HCT116 (cell line): ENCODE measurements around the gene GFOD1. TPM values are rescaled to one million over a fixed set of nuclear protein-coding genes. Genes with fewer than 3 reads are reported as not detected.

Experiments used
- ATAC-seq: fragments of 200-7000 bp; cut with Tn5 transposase; 2 replicates; pipeline ENCODE4 v1.9.1; 2020; ENCODE audit warnings: mild to moderate bottlenecking, moderate library complexity
- BruUV-seq: library from RNA; stranded (reverse); fragments of 400-500 nt; replicated peaks from 2 replicates; lab custom pipeline; 2021; lab: Mats Ljungman, UMichigan
- CTCF ChIA-PET: fragments of 300-600 bp; sonication (Branson Sonifier 250); formaldehyde crosslinking; loops from one replicate; lab custom pipeline; 2021; ENCODE audit warnings: antibody characterized with exemption; lab: Charles Lee
- POLR2A ChIA-PET: fragments of 300-600, 350-600 bp; sonication (Branson Sonifier 250); formaldehyde crosslinking; loops from one replicate; lab custom pipeline; 2021; ENCODE audit warnings: antibody characterized with exemption; lab: Charles Lee
- RAD21 ChIA-PET, 2 experiments: fragments of 300-600 bp; sonication (Branson Sonifier 250); formaldehyde crosslinking; loops; one replicate each; lab custom pipeline; 2023; ENCODE audit warnings: low total read pairs in 2 of 2; ENCODE audit not compliant: uncharacterized antibody in 2 of 2, unreplicated experiment in 2 of 2, low non-redundant PET in 1 of 2; lab: Charles Lee
- DNase-seq: peaks from one replicate; pipeline ENCODE4 v3.0.0-alpha.2; 2010; ENCODE audit warnings: low read depth, low spot score
- H2AFZ ChIP-seq: fragments of 200-600 bp; shearing (Covaris generic), sonication (generic); 2 replicates; pipeline ENCODE4 v1.6.1; 2017; ENCODE audit warnings: low read depth, mixed run types, mixed read lengths, antibody characterized with exemption, low read length; ENCODE audit not compliant: poor library complexity, severe bottlenecking
- H3K27ac ChIP-seq: 2 replicates; pipeline ENCODE4 v1.5.1; 2012; ENCODE audit warnings: low read depth, low read length
- H3K27me3 ChIP-seq: fragments of 200-600 bp; sonication (generic); 2 replicates; pipeline ENCODE4 v1.6.1; 2016; ENCODE audit warnings: mixed run types, low read length, mixed read lengths; ENCODE audit not compliant: insufficient read depth
- H3K36me3 ChIP-seq, 2 experiments: fragments of 200-500 bp in 1 of 2; fragments of 200-600 bp in 1 of 2; sonication (Bioruptor generic) in 1 of 2; sonication (generic) in 1 of 2; 2 replicates each; pipeline versions ENCODE4 v1.5.1 to v1.6.1; 2014 to 2016; ENCODE audit warnings: low read length in 2 of 2, inconsistent platforms in 1 of 2, mixed read lengths in 1 of 2, mixed run types in 1 of 2; ENCODE audit not compliant: insufficient read depth in 2 of 2, control insufficient read depth in 1 of 2
- H3K4me1 ChIP-seq, 2 experiments: fragments of 200-600 bp in 1 of 2; sonication (generic) in 1 of 2; 2 replicates each; pipeline versions ENCODE4 v1.5.1 to v1.6.1; 2012 to 2017; ENCODE audit warnings: low read length in 2 of 2, inconsistent platforms in 1 of 2, mild to moderate bottlenecking in 1 of 2, mixed read lengths in 1 of 2, mixed run types in 1 of 2, moderate library complexity in 1 of 2; ENCODE audit not compliant: insufficient read depth in 2 of 2, control insufficient read depth in 1 of 2
- H3K4me2 ChIP-seq: fragments of 200-600 bp; sonication (generic); 2 replicates; pipeline ENCODE4 v1.6.1; 2017; ENCODE audit warnings: mixed run types, low read length, mixed read lengths
- H3K4me3 ChIP-seq, 2 experiments: fragments of 200-600 bp in 1 of 2; sonication (generic) in 1 of 2; replicated peaks in 1 of 2; 2 replicates each; pipeline ENCODE4 v1.5.1; 2011 to 2016; ENCODE audit warnings: low read length in 2 of 2, control low read depth in 1 of 2, low read depth in 1 of 2, mild to moderate bottlenecking in 1 of 2, mixed read lengths in 1 of 2, mixed run types in 1 of 2
- H3K79me2 ChIP-seq: fragments of 200-600 bp; sonication (generic); 2 replicates; pipeline ENCODE4 v1.6.1; 2017; ENCODE audit warnings: mild to moderate bottlenecking, mixed run types, low read length, moderate library complexity, mixed read lengths; ENCODE audit not compliant: insufficient read depth
- H3K9ac ChIP-seq: fragments of 200-600 bp; sonication (generic); 2 replicates; pipeline ENCODE4 v1.6.1; 2016; ENCODE audit warnings: low read length, mixed read lengths
- H3K9me2 ChIP-seq: fragments of 200-600 bp; sonication (generic), shearing (Covaris generic); 2 replicates; pipeline ENCODE4 v1.6.1; 2017; ENCODE audit warnings: mixed run types, mild to moderate bottlenecking, moderate library complexity; ENCODE audit not compliant: insufficient read depth
- H3K9me3 ChIP-seq, 2 experiments: fragments of 200-500 bp in 1 of 2; fragments of 200-600 bp in 1 of 2; sonication (Bioruptor generic) in 1 of 2; sonication (generic) in 1 of 2; 2 replicates each; pipeline ENCODE4 v1.6.1; 2014 to 2017; ENCODE audit warnings: low read length in 2 of 2, mixed read lengths in 2 of 2, inconsistent platforms in 1 of 2, low read depth in 1 of 2, mild to moderate bottlenecking in 1 of 2, mixed run types in 1 of 2, moderate library complexity in 1 of 2; ENCODE audit not compliant: control insufficient read depth in 1 of 2, insufficient read depth in 1 of 2
- H4K20me1 ChIP-seq: fragments of 200-600 bp; sonication (generic), shearing (Covaris generic); 2 replicates; pipeline ENCODE4 v1.6.1; 2017; ENCODE audit warnings: mixed run types, mild to moderate bottlenecking, moderate library complexity; ENCODE audit not compliant: insufficient read depth
- ATF3 ChIP-seq: IDR thresholded peaks from 2 replicates; pipeline ENCODE4 v1.6.1; 2012
- CEBPB ChIP-seq: IDR thresholded peaks from 2 replicates; pipeline ENCODE4 v1.6.1; 2012; ENCODE audit warnings: low read depth
- EGR1 ChIP-seq: IDR thresholded peaks from 2 replicates; pipeline ENCODE4 v1.6.1; 2012; ENCODE audit warnings: low read depth
- ELF1 ChIP-seq: IDR thresholded peaks from 2 replicates; pipeline ENCODE4 v1.6.1; 2012; ENCODE audit warnings: low read depth, borderline replicate concordance
- EZH2phosphoT487 ChIP-seq: fragments of 200-600 bp; IDR thresholded peaks from 2 replicates; pipeline ENCODE4 v1.6.1; 2018; ENCODE audit warnings: antibody characterized with exemption, borderline replicate concordance
- MAX ChIP-seq: IDR thresholded peaks from 2 replicates; pipeline ENCODE4 v1.6.1; 2012
- SIN3A ChIP-seq: IDR thresholded peaks from 2 replicates; pipeline ENCODE4 v1.6.1; 2012; ENCODE audit warnings: low read depth
- SP1 ChIP-seq: IDR thresholded peaks from 2 replicates; pipeline ENCODE4 v1.6.1; 2012; ENCODE audit warnings: low read depth
- TCF7L2 ChIP-seq: IDR thresholded peaks from 2 replicates; pipeline ENCODE4 v1.7.0; 2011; ENCODE audit warnings: borderline replicate concordance, inconsistent platforms; ENCODE audit not compliant: insufficient read depth, insufficient read length; ENCODE audit errors: extremely low read depth
- ZFX ChIP-seq: fragments of 450-650 bp; IDR thresholded peaks from 2 replicates; pipeline ENCODE4 v1.6.1; 2017
- intact Hi-C: fragments of 100-400 bp; cut with micrococcal nuclease; formaldehyde crosslinking; loops from 2 replicates; pipeline ENCODE4 v1.10.0; 2022
- total RNA-seq: library from RNA; stranded (reverse); gene quantifications from one replicate; pipeline ENCODE4 v1.2.1, GENCODE V29; 2021; ENCODE audit not compliant: unreplicated experiment
- TF ChIP-seq, protein P1 (sequence below), 3 experiments: fragments of 200-600 bp in 1 of 3; sonication (generic) in 1 of 3; IDR thresholded peaks in 2 of 3; conservative IDR thresholded peaks in 1 of 3; 2 replicates each; pipeline ENCODE4 v1.5.1; 2012 to 2017; ENCODE audit warnings: low read depth in 2 of 3, low read length in 2 of 3, antibody characterized with exemption in 1 of 3, borderline replicate concordance in 1 of 3, control low read depth in 1 of 3, mild to moderate bottlenecking in 1 of 3, mixed read lengths in 1 of 3, mixed run types in 1 of 3, moderate library complexity in 1 of 3; ENCODE audit not compliant: insufficient read depth in 1 of 3

GFOD1 gene
- total RNA-seq, 1 experiment from 2014 or later, result 3.8 TPM

DNA sequence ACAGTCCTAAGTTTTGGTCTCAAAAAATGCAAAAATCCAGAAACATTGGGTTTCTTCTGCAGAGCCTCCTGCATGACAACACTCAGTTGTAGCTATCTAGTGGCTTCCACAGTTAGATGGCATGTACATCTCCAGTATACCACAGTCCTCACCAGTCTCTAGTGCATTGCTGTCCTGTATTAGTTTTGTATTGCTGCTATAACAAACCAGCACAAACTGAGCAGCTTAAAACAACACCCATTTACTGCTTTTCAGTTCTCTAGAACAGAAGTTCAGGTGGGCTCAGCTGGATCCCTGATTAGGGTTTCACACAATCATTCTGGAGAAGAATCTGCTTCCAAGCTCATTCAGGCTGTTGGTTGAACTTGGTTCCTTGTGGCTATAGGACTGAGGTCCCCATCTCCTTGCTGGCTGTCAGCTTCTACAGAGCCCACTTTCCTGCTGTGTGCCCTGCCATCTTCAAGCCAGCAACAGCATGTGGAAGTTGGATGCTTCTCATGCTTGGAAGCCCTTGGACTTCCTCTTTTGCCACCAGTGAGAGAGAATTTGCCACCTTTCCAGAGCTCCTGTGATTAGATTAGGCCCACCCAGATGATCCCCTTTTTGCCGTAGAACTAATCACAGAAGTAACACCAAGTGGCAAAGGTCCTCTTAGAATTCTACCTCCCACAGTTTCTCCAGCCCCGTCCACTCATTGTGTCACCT, 110.2 kb downstream of the GFOD1 start:
- CTCF ChIA-PET, result no interaction called here
- no peaks in the 10 kb centered on the region for H3K27me3 ChIP-seq
- H4K20me1 ChIP-seq, result no peaks in the 10 kb centered on the region
- no peak overlapping the region for H3K4me2 ChIP-seq
- H3K4me3 ChIP-seq, result no peak overlapping the region
- no TSS peak for BruUV-seq
- H3K36me3 ChIP-seq, result no peaks in the 10 kb centered on the region
- no peaks in the 10 kb centered on the region for H3K79me2 ChIP-seq
- DNase-seq, result no peak
- no peak overlapping the region for H2AFZ ChIP-seq
- RAD21 ChIA-PET, result no interaction called here
- intact Hi-C loops, result no loop called here
- TF ChIP-seq CEBPB, result no peak
- TF ChIP-seq, protein P1, sequence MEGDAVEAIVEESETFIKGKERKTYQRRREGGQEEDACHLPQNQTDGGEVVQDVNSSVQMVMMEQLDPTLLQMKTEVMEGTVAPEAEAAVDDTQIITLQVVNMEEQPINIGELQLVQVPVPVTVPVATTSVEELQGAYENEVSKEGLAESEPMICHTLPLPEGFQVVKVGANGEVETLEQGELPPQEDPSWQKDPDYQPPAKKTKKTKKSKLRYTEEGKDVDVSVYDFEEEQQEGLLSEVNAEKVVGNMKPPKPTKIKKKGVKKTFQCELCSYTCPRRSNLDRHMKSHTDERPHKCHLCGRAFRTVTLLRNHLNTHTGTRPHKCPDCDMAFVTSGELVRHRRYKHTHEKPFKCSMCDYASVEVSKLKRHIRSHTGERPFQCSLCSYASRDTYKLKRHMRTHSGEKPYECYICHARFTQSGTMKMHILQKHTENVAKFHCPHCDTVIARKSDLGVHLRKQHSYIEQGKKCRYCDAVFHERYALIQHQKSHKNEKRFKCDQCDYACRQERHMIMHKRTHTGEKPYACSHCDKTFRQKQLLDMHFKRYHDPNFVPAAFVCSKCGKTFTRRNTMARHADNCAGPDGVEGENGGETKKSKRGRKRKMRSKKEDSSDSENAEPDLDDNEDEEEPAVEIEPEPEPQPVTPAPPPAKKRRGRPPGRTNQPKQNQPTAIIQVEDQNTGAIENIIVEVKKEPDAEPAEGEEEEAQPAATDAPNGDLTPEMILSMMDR (IDR thresholded peaks at IDR 0.05 in 2 of 3, conservative IDR thresholded peaks at IDR 0.05 in 1 of 3; ENCODE audit: borderline replicate concordance in 1 of 3, insufficient read depth in 1 of 3, low read depth in 2 of 3, low read length in 2 of 3), result no peak
- TF ChIP-seq SP1, result no peak
- no peak for TF ChIP-seq SIN3A
- TF ChIP-seq MAX, result no peak
- TF ChIP-seq ELF1, result no peak
- TF ChIP-seq, all 23 proteins: peak for 0
- no peak for ATAC-seq
- no peaks in the 10 kb centered on the region; a peak in 1 of 4 replicates for H3K4me1 ChIP-seq
- H3K9me3 ChIP-seq, result no peaks in the 10 kb centered on the region
- no peak overlapping the region for H3K9ac ChIP-seq
- H3K27ac ChIP-seq, result no peak overlapping the region
- POLR2A ChIA-PET, result no interaction called here
- no peaks in the 10 kb centered on the region for H3K9me2 ChIP-seq

DNA sequence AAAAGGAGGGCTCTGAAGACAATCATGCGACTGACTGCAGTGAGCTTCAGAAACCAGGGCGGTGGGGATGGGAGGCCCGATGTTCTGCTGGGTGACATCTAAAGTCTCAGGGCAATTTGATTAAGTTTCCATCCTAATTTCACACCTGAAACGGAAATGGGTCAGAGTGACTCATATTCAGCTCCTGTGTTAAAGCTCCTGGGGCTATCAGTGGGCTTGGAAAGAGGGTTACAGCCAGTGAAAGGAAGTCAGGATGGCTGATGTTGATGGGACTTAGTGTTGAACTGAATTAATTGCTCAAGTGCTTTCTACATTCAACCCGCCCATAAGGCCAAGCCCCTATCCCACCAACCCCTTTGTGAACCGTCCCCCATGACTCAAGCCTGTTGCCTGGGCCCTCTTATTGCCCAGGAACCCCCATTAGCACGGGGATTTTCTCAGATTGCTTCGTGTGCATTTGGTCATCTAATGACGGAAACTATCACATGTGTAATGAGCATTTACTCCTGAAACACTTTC, 112.0 kb downstream of the GFOD1 start:
- ATAC-seq (no peak), DNase-seq (no peak)
- H3K4me1 ChIP-seq, result no peaks in the 10 kb centered on the region; a peak in 1 of 4 replicates
- no peaks in the 10 kb centered on the region for H3K79me2 ChIP-seq
- no peak overlapping the region for H3K9ac ChIP-seq
- no peaks in the 10 kb centered on the region for H4K20me1 ChIP-seq
- ChIA-PET RAD21 (no interaction called here), POLR2A (no interaction called here), CTCF (no interaction called here)
- H3K27me3 ChIP-seq, result no peaks in the 10 kb centered on the region
- no peak overlapping the region for H3K4me3 ChIP-seq
- H3K4me2 ChIP-seq, result no peak overlapping the region
- H3K9me3 ChIP-seq, result no peaks in the 10 kb centered on the region
- no peak for TF ChIP-seq ATF3
- no peak for TF ChIP-seq ZFX
- no peak for TF ChIP-seq TCF7L2
- no peak for TF ChIP-seq EGR1
- TF ChIP-seq EZH2phosphoT487, result no peak
- H3K9me2 ChIP-seq, result no peaks in the 10 kb centered on the region
- BruUV-seq, result no TSS peak
- H3K36me3 ChIP-seq, result no peaks in the 10 kb centered on the region
- intact Hi-C loops, result no loop called here
- H3K27ac ChIP-seq, result no peak overlapping the region
- no peak overlapping the region for H2AFZ ChIP-seq
